ENCODE measurements around the gene ZNF415.
"Not testable (repeated sequence)": the region's sequence is repeated elsewhere in the genome, so short reads cannot be mapped to it uniquely, and the experiment has no call there.

The ZNF415 gene

DNA sequence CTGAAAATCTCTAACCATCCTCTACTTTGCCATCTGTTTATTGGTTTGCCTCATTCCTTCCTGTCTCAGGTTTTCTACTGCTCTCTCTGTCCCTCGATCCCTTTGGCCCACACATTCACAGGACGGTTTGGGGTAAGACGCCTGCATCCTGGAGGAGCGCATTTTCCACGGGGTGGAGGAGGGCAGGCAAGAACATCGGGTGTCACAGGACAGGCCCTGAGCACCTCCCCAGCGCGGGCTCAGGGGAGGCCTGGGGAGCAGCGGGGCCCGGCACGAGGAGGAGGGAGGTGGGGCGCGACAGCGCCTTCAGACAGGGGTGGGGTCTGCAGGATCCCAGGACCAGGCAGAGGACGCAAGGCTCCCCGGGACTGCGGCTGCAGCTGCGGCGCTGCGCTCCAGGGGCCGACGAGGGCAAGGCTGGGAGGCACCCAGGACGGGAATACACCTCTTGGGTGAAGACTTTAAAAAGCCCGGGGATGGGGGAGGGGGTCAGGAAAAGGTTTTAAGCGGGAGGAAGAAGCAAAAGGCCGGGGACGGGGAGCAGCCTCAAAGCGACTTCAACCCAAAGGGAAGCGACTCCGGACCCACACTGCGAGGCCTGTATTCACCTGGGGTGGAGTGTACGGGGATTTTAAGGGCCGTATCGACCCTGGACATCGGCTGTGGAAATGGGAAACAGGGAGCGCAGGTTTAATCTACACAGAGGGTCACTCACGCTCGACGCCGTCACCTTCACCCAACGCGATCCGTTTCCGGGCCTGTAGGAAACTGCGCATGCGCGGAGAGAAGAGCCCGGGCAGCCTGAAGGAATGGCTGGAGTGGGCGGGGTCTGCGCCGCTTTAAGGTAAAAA is at the start of gene ZNF415:
Gene ZNF415 (minus strand): TSS at position 770 of the 851 bp plus-strand sequence. CDS start 10,234 bp downstream, outside the sequence.
- no peak for FAIRE-seq

- no peak for FAIRE-seq
These were observed 49.5 kb upstream of the ZNF415 start for GRCh38 chr19:53182202-53182601.

DNA sequence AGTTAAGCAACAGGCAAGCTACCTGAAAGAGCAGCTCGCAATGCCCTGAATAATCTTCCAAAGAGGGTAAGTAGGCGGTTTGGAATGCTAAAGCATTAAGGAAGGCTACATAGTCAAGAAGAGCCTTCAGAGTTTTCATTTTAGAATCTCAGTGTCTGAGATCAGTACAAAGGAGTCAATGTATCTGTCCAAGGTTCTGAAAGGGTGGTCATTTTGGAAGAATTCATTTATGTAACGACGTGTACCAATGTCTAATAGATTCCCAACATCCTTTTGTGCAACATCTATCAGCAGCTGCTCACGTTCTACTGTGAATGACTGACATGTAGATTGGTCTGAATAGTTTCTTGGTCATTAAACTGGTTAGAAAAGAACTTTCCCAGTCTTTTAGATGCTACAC is 45.3 kb upstream of the ZNF415 start:
- FAIRE-seq, result no peak

GRCh38 chr19:53172889-53173288 is 40.2 kb upstream of the ZNF415 start:
- FAIRE-seq, result no peak

GRCh38 chr19:53165691-53166091 is 33.0 kb upstream of the ZNF415 start:
- FAIRE-seq, result no peak

DNA sequence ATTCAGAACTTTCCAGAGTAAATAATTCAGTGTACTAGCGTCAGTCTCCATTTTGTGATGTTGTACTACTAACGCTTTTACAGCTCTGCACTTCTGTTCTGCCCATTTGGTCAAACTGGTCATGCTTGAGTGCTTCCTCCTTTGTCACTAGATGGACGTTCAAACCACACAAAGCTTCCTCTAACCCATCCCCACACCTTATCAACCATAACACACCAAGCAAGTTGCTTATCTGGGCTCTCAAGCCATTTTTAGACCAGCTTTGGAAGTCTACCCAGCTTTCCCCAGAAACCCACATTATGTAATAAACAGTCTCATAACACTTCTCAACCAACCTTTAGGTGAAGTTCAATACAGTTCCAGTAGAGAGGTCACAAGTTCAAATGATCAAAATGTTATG is 28.4 kb upstream of the ZNF415 start:
- no peak for FAIRE-seq

- FAIRE-seq, result peak; percentile 68
These were observed 27.6 kb upstream of the ZNF415 start for GRCh38 chr19:53160350-53160749.

GRCh38 chr19:53158119-53158656 is 25.5 kb upstream of the ZNF415 start:
- FAIRE-seq, result no peak

GRCh38 chr19:53157626-53158025 is 24.9 kb upstream of the ZNF415 start:
- no peak for FAIRE-seq

DNA sequence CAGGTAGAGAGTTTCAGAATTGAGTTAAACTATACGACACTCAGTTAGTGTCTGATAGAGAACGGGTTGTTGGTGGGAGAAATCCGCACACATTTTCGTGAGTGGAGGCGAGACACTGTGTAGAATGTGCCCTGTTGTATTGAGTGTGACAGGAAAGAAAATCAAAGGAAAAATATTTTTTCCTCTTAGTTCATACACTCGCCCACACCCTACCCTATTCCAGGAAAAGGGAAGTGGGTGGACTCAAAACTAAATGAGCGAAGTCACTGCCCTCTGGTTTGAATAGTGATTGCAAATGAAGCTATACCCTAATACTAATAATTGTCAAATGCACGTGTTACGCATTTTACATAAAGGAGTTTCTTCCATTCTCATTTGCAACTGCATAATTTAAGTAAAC is 24.1 kb upstream of the ZNF415 start:
- no peak for FAIRE-seq

GRCh38 chr19:53147645-53148044 is 14.9 kb upstream of the ZNF415 start:
- FAIRE-seq, result no peak

DNA sequence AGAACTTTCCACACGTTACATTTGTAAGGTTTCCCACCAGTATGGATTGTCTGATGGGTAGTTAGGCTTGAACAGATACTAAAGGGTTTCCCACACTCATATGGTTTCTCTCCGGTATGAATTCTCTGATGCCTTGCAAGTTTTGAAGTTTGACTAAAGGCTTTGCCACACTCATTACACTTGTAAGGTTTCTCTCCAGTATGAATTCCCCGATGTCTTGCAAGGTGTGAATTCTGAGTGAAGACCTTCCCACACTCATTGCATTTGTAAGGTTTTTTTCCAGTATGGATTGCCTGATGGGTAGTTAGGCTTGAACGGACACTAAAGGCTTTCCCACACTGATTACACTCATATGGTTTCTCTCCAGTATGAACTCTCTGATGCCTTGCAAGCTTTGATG is 7.6 kb upstream of the ZNF415 start:
- FAIRE-seq, result no peak

GRCh38 chr19:53136432-53136831 is 3.7 kb upstream of the ZNF415 start:
- FAIRE-seq, result no peak

DNA sequence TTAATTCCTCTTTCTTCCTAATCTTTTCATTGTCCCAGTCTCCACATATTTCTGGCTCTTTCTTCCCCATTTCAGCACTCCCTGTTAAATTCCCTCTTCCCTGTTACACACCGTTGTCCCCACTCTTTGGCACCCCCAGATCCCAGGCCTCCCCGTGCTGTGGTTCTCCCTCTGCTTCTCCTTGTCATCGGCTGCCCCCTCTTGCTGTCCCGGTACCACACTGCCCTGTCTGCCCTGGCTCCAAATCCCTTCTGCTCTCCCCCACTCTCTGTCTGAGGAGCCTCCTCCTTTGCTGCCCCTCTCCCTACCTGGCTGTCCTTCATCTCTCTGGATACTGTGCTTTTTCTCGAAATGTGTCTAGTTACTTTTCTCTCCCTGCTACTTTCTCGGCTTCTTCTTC is 983 bp downstream of the ZNF415 start:
- no peak for FAIRE-seq

DNA sequence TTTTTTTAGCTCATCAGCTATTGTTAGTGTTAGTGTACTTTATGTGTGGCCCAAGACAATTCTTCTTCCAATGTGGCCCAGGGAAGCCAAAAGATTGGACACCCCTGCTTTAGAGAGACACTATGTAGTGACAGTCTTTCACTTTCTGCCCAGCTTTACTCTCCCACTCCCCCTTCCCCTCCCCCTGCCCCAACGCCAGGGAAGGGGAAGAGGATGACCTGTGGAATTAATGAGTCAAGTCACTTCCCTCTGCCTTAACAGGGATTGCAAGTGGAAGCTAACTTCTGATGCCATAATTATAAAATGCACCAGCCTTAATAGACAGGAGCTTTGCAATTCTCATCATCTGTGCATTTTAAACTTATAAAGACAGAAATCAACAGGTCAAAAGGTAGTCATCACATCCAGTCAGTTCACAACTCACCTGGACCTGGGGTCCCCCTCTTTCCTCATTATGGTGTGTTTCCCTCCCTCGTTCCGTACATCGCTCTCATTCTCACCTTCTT is 1.6 kb downstream of the ZNF415 start:
- no peak for FAIRE-seq

GRCh38 chr19:53130506-53130905 is 2.2 kb downstream of the ZNF415 start:
- FAIRE-seq, result no peak

- not testable (repeated sequence) for FAIRE-seq
These were observed 5.8 kb downstream of the ZNF415 start for GRCh38 chr19:53126733-53127526.

DNA sequence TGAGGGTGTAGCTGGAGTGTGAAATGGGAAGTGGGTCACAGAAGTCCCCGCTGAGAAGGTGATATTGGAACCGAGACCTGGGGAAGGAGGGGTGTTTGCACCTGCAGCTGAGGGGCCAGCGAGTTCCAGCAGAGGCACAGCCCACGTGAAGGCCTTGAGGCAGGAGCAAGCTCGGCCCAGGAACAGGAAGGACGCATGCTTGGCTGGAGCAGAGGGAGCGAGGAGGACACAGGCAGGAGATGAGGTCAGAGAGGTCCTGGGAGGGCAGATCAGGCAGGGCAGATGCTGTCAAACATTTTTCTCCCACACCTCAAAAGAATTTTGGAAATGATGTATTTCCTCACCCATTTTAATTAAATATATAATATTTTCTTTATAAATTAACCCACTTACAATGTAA is 9.3 kb downstream of the ZNF415 start:
- no peak for FAIRE-seq

DNA sequence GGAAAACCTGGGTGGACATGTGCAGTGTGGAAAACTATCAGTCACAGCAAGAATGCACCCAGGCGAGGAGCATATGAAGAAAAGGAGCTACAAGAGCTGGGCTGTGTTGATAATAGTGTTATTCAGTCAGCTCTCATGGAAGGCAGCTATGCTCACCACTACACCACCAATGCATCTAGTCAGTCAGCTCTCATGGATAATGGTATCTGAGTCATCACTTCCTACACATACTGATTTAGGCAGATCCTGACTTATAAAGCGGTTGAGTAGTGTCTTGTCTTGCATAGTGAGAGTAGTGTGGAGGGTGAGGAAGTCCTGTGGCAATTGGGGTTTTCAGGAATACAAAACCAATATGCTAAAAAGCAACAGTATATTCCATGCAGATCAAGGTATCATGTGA is 20.4 kb downstream of the ZNF415 start:
- no peak for FAIRE-seq

GRCh38 chr19:53109527-53109926 is 23.2 kb downstream of the ZNF415 start:
- FAIRE-seq, result no peak

GRCh38 chr19:53103234-53104203 is 29.2 kb downstream of the ZNF415 start, which contains the start of gene ZNF160:
Gene ZNF160, minus strand, starts transcription at chr19:53103422. Its CDS starts 17,146 bp downstream, at chr19:53086276.
- peak; percentile 91 for FAIRE-seq

DNA sequence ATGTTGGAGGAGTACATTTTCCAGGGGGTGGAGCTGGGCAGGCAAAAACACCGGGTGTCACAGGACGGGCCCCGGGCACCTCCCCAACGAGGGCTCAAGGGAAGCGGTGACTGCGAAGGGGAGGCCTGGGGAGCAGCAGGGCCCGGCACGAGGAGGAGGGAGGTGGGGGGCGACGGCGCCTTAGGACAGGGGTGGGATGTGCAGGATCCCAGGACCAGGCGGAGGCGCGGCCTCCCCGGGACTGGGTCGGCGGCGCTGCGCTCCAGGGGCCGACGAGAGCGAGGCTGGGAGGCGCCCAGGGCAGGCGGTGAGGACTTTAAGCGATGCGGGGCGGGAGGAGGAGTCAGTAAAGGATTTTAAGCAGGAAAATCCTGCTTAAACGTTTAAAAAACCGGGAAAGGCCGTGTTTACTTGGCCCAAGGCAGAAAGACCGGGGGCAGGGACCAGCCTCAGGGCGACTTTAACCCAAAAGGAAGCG is 29.9 kb downstream of the ZNF415 start:
- FAIRE-seq, result no peak
